Measurements from ENCODE around the gene EEFSEC. TPM values are rescaled to one million over a fixed set of nuclear protein-coding genes. Genes with fewer than 3 reads are reported as not detected.

The EEFSEC gene
- total RNA-seq, 2 experiments from 2014 or later = 21.7 to 23.1 TPM

GRCh38 chr3:128364291-128364690 is 211.0 kb downstream of the EEFSEC start:
- no peaks in the 10 kb centered on the region for H3K27me3 Mint-ChIP-seq (ENCODE audit: low read depth)
- H3K9me3 Mint-ChIP-seq (ENCODE audit: insufficient read depth) = no peaks in the 10 kb centered on the region
- POLR2A ChIA-PET = no interaction called here
- H3K4me1 Mint-ChIP-seq (ENCODE audit: low read depth) = peaks cover 14% of the 10 kb centered on the region
- H3K36me3 Mint-ChIP-seq (ENCODE audit: low read depth) = no peaks in the 10 kb centered on the region
- no peak overlapping the region for H3K4me3 Mint-ChIP-seq
- CTCF ChIA-PET = no interaction called here
- peak overlapping the region; percentile 20 for H3K27ac Mint-ChIP-seq
- no peak for ATAC-seq
- DNase-seq = no peak

GRCh38 chr3:128364808-128365360 is 211.6 kb downstream of the EEFSEC start:
- POLR2A ChIA-PET = no interaction called here

GRCh38 chr3:128366136-128366535 is 212.9 kb downstream of the EEFSEC start:
- ChIA-PET POLR2A (no interaction called here), CTCF (no interaction called here)
- Mint-ChIP-seq H3K27me3 (ENCODE audit: low read depth) (no peaks in the 10 kb centered on the region), H3K9me3 (ENCODE audit: insufficient read depth) (no peaks in the 10 kb centered on the region), H3K36me3 (ENCODE audit: low read depth) (no peaks in the 10 kb centered on the region), H3K27ac (no peak overlapping the region), H3K4me3 (no peak overlapping the region), H3K4me1 (ENCODE audit: low read depth) (peaks cover 14% of the 10 kb centered on the region)
- no peak for DNase-seq
- no peak for ATAC-seq

More at GRCh38 chr3:128364808-128365360, 211.6 kb downstream of the EEFSEC start:
- ATAC-seq (no peak), DNase-seq (no peak)
- CTCF ChIA-PET = no interaction called here
- Mint-ChIP-seq H3K4me1 (ENCODE audit: low read depth) (peaks cover 14% of the 10 kb centered on the region), H3K36me3 (ENCODE audit: low read depth) (no peaks in the 10 kb centered on the region), H3K9me3 (ENCODE audit: insufficient read depth) (no peaks in the 10 kb centered on the region), H3K27ac (no peak overlapping the region), H3K4me3 (no peak overlapping the region), H3K27me3 (ENCODE audit: low read depth) (no peaks in the 10 kb centered on the region)

GRCh38 chr3:128366652-128367051 is 213.4 kb downstream of the EEFSEC start:
- ChIA-PET POLR2A (no interaction called here), CTCF (no interaction called here)
- Mint-ChIP-seq H3K36me3 (ENCODE audit: low read depth) (no peaks in the 10 kb centered on the region), H3K27ac (no peak overlapping the region), H3K27me3 (ENCODE audit: low read depth) (no peaks in the 10 kb centered on the region), H3K9me3 (ENCODE audit: insufficient read depth) (no peaks in the 10 kb centered on the region), H3K4me3 (no peak overlapping the region), H3K4me1 (ENCODE audit: low read depth) (peaks cover 14% of the 10 kb centered on the region)
- no peak for ATAC-seq
- no peak for DNase-seq

GRCh38 chr3:128367221-128367620 is 213.9 kb downstream of the EEFSEC start:
- H3K9me3 Mint-ChIP-seq (ENCODE audit: insufficient read depth) = no peaks in the 10 kb centered on the region
- DNase-seq = no peak
- H3K27ac Mint-ChIP-seq = no peak overlapping the region

GRCh38 chr3:128367761-128368160 is 214.5 kb downstream of the EEFSEC start:
- Mint-ChIP-seq H3K27me3 (ENCODE audit: low read depth) (no peaks in the 10 kb centered on the region), H3K9me3 (ENCODE audit: insufficient read depth) (no peaks in the 10 kb centered on the region), H3K4me1 (ENCODE audit: low read depth) (peaks cover 14% of the 10 kb centered on the region), H3K36me3 (ENCODE audit: low read depth) (no peaks in the 10 kb centered on the region), H3K27ac (no peak overlapping the region), H3K4me3 (no peak overlapping the region)
- ChIA-PET POLR2A (no interaction called here), CTCF (no interaction called here)
- ATAC-seq (no peak), DNase-seq (no peak)

More at GRCh38 chr3:128367221-128367620, 213.9 kb downstream of the EEFSEC start:
- peaks cover 14% of the 10 kb centered on the region for H3K4me1 Mint-ChIP-seq (ENCODE audit: low read depth)
- no peak overlapping the region for H3K4me3 Mint-ChIP-seq
- ATAC-seq = no peak
- no peaks in the 10 kb centered on the region for H3K36me3 Mint-ChIP-seq (ENCODE audit: low read depth)
- CTCF ChIA-PET = no interaction called here
- H3K27me3 Mint-ChIP-seq (ENCODE audit: low read depth) = no peaks in the 10 kb centered on the region
- POLR2A ChIA-PET = no interaction called here

GRCh38 chr3:128368626-128369025 is 215.3 kb downstream of the EEFSEC start:
- Mint-ChIP-seq H3K4me1 (ENCODE audit: low read depth) (peaks cover 14% of the 10 kb centered on the region), H3K36me3 (ENCODE audit: low read depth) (no peaks in the 10 kb centered on the region), H3K4me3 (no peak overlapping the region), H3K27ac (no peak overlapping the region), H3K27me3 (ENCODE audit: low read depth) (no peaks in the 10 kb centered on the region), H3K9me3 (ENCODE audit: insufficient read depth) (no peaks in the 10 kb centered on the region)
- ChIA-PET CTCF (no interaction called here), POLR2A (no interaction called here)
- no peak for ATAC-seq
- no peak for DNase-seq

- no peak for ATAC-seq
- ChIA-PET CTCF (no interaction called here), POLR2A (no interaction called here)
- H3K27ac Mint-ChIP-seq = no peak overlapping the region
- no peak for DNase-seq
- no peak overlapping the region for H3K4me3 Mint-ChIP-seq
- no peaks in the 10 kb centered on the region for H3K27me3 Mint-ChIP-seq (ENCODE audit: low read depth)
- H3K4me1 Mint-ChIP-seq (ENCODE audit: low read depth) = peaks cover 14% of the 10 kb centered on the region
- no peaks in the 10 kb centered on the region for H3K36me3 Mint-ChIP-seq (ENCODE audit: low read depth)
- no peaks in the 10 kb centered on the region for H3K9me3 Mint-ChIP-seq (ENCODE audit: insufficient read depth)
Measured at GRCh38 chr3:128369121-128369703, 215.9 kb downstream of the EEFSEC start.

- no peaks in the 10 kb centered on the region for H3K36me3 Mint-ChIP-seq (ENCODE audit: low read depth)
- ATAC-seq (no peak), DNase-seq (no peak)
- ChIA-PET CTCF (no interaction called here), POLR2A (no interaction called here)
- peaks cover 14% of the 10 kb centered on the region for H3K4me1 Mint-ChIP-seq (ENCODE audit: low read depth)
- no peaks in the 10 kb centered on the region for H3K9me3 Mint-ChIP-seq (ENCODE audit: insufficient read depth)
- H3K27me3 Mint-ChIP-seq (ENCODE audit: low read depth) = no peaks in the 10 kb centered on the region
- H3K27ac Mint-ChIP-seq = no peak overlapping the region
- no peak overlapping the region for H3K4me3 Mint-ChIP-seq
Measured at GRCh38 chr3:128369881-128370642, 216.8 kb downstream of the EEFSEC start.

- Mint-ChIP-seq H3K4me1 (ENCODE audit: low read depth) (peaks cover 3% of the 10 kb centered on the region), H3K36me3 (ENCODE audit: low read depth) (no peaks in the 10 kb centered on the region), H3K9me3 (ENCODE audit: insufficient read depth) (no peaks in the 10 kb centered on the region), H3K27me3 (ENCODE audit: low read depth) (no peaks in the 10 kb centered on the region), H3K27ac (no peak overlapping the region), H3K4me3 (no peak overlapping the region)
- no peak for ATAC-seq
- DNase-seq = no peak
- POLR2A ChIA-PET = no interaction called here
- CTCF ChIA-PET = no interaction called here
Measured at GRCh38 chr3:128372281-128372680, 219.0 kb downstream of the EEFSEC start.

GRCh38 chr3:128372707-128373533 is 219.6 kb downstream of the EEFSEC start:
- DNase-seq (no peak), ATAC-seq (no peak)
- Mint-ChIP-seq H3K36me3 (ENCODE audit: low read depth) (no peaks in the 10 kb centered on the region), H3K9me3 (ENCODE audit: insufficient read depth) (no peaks in the 10 kb centered on the region), H3K27ac (no peak overlapping the region), H3K27me3 (ENCODE audit: low read depth) (no peaks in the 10 kb centered on the region), H3K4me3 (no peak overlapping the region), H3K4me1 (ENCODE audit: low read depth) (no peaks in the 10 kb centered on the region)
- POLR2A ChIA-PET = no interaction called here
- CTCF ChIA-PET = no interaction called here

GRCh38 chr3:128374746-128375445 is 221.6 kb downstream of the EEFSEC start:
- no peak for ATAC-seq
- H3K36me3 Mint-ChIP-seq (ENCODE audit: low read depth) = no peaks in the 10 kb centered on the region
- DNase-seq = no peak
- H3K4me3 Mint-ChIP-seq = no peak overlapping the region
- H3K9me3 Mint-ChIP-seq (ENCODE audit: insufficient read depth) = no peaks in the 10 kb centered on the region
- ChIA-PET POLR2A (no interaction called here), CTCF (no interaction called here)
- no peak overlapping the region for H3K27ac Mint-ChIP-seq
- H3K4me1 Mint-ChIP-seq (ENCODE audit: low read depth) = no peaks in the 10 kb centered on the region
- H3K27me3 Mint-ChIP-seq (ENCODE audit: low read depth) = no peaks in the 10 kb centered on the region
